ENCODE data around the gene BASP1. TPM values are rescaled to one million over a fixed set of nuclear protein-coding genes. Genes with fewer than 3 reads are reported as not detected.

Gene BASP1, protein sequence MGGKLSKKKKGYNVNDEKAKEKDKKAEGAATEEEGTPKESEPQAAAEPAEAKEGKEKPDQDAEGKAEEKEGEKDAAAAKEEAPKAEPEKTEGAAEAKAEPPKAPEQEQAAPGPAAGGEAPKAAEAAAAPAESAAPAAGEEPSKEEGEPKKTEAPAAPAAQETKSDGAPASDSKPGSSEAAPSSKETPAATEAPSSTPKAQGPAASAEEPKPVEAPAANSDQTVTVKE
- total RNA-seq: 1 to 10 TPM in 3 of 5 donors, under 1 TPM in 2; 0.47 to 4.6 (median 2.2) TPM
- 0.64 TPM for total RNA-seq (2013)
- 0.05 to 14.8 (median 2.6) reads per million in 29 experiments for total RNA-seq

- peak within 1 kb of the TSS; percentile 62 to 79 (median 71) for H3K4me3 Mint-ChIP-seq
- Histone ChIP-seq H3K9me3 (no peaks in the 10 kb centered on the region), H3K4me1 (ENCODE audit: control insufficient read depth in 1 of 2, extremely low read depth in 1 of 2, insufficient read depth in 2 of 2, low read length in 2 of 2) (peaks cover 4 to 24% of the 10 kb centered on the region in 2 experiments), H3K36me3 (ENCODE audit: control insufficient read depth in 2 of 2, extremely low read depth in 1 of 2, insufficient read depth in 1 of 2, low read length in 1 of 2) (no peaks in the 10 kb centered on the region), H3K4me3 (ENCODE audit: control insufficient read depth in 1 of 2, extremely low read depth in 1 of 2, low read length in 1 of 2) (peak within 1 kb of the TSS in 1 of 2 donors; percentile 77), H3K27me3 (replicated peaks in 1 of 2; ENCODE audit: control insufficient read depth in 2 of 2, extremely low read depth in 1 of 2, insufficient read depth in 2 of 2, low read length in 1 of 2) (peaks cover 0 to 26% of the 10 kb centered on the region in 2 experiments), H3K27ac (ENCODE audit: low read length) (no peak within 1 kb of the TSS)
- DNase-seq (peak in 28 of 35 experiments; percentile 10 to 64 (median 28)), ATAC-seq (replicated peaks in 1 of 4) (peak; percentile 55 to 67 (median 58))
- no peaks in the 10 kb centered on the region for H3K9me3 Mint-ChIP-seq
- H3K4me1 Mint-ChIP-seq: peaks cover 13 to 18% (median 14%) of the 10 kb centered on the region in 3 donors
- no peak within 1 kb of the TSS for H3K27ac Mint-ChIP-seq
- ChIA-PET POLR2A (no interaction called here), CTCF (interaction anchor here in 1 of 2 donors (0.7 kb wide), 1 partner anchor 457 kb away, joined by 4 read pairs; no protein-coding TSS in a partner anchor)
- 5% methylated on average over 79 of the region's 89 CpGs for WGBS (ENCODE audit: insufficient coverage)
- no peaks in the 10 kb centered on the region for H3K36me3 Mint-ChIP-seq
- H3K27me3 Mint-ChIP-seq: peaks cover 25 to 42% of the 10 kb centered on the region in 2 donors
These were observed at the start of gene BASP1 for GRCh38 chr5:17217493-17218352. BASP1 (plus strand) TSS chr5:17217631; CDS start chr5:17275217, 57,586 bp downstream.

GRCh38 chr5:17169507-17169906, 47.9 kb upstream of the BASP1 start:
- no peaks in the 10 kb centered on the region for H3K9me3 ChIP-seq
- Mint-ChIP-seq H3K4me3 (no peak overlapping the region), H3K27me3 (peaks cover 0 to 6% of the 10 kb centered on the region in 2 donors), H3K4me1 (no peaks in the 10 kb centered on the region), H3K9me3 (no peaks in the 10 kb centered on the region), H3K36me3 (no peaks in the 10 kb centered on the region), H3K27ac (no peak overlapping the region)
- ChIA-PET CTCF (no interaction called here), POLR2A (no interaction called here)
- no peak overlapping the region for H3K4me3 ChIP-seq (ENCODE audit: control insufficient read depth in 1 of 2, extremely low read depth in 1 of 2, low read length in 1 of 2)
- DNase-seq (no peak), ATAC-seq (replicated peaks in 1 of 4) (no peak)
- H3K4me1 ChIP-seq (ENCODE audit: control insufficient read depth in 1 of 2, extremely low read depth in 1 of 2, insufficient read depth in 2 of 2, low read length in 2 of 2): no peaks in the 10 kb centered on the region
- H3K36me3 ChIP-seq (ENCODE audit: control insufficient read depth in 2 of 2, extremely low read depth in 1 of 2, insufficient read depth in 1 of 2, low read length in 1 of 2): no peaks in the 10 kb centered on the region
- no CpG with 5 or more reads among the region's 2 CpGs for WGBS (ENCODE audit: insufficient coverage)
- no peak overlapping the region for H3K27ac ChIP-seq (ENCODE audit: low read length)
- H3K27me3 ChIP-seq (replicated peaks in 1 of 2; ENCODE audit: control insufficient read depth in 2 of 2, extremely low read depth in 1 of 2, insufficient read depth in 2 of 2, low read length in 1 of 2): no peaks in the 10 kb centered on the region

- H3K9me3 Mint-ChIP-seq: no peaks in the 10 kb centered on the region
- Histone ChIP-seq H3K9me3 (no peaks in the 10 kb centered on the region), H3K27ac (ENCODE audit: low read length) (no peak overlapping the region), H3K4me1 (ENCODE audit: control insufficient read depth in 1 of 2, extremely low read depth in 1 of 2, insufficient read depth in 2 of 2, low read length in 2 of 2) (no peaks in the 10 kb centered on the region), H3K4me3 (ENCODE audit: control insufficient read depth in 1 of 2, extremely low read depth in 1 of 2, low read length in 1 of 2) (no peak overlapping the region), H3K27me3 (replicated peaks in 1 of 2; ENCODE audit: control insufficient read depth in 2 of 2, extremely low read depth in 1 of 2, insufficient read depth in 2 of 2, low read length in 1 of 2) (no peaks in the 10 kb centered on the region), H3K36me3 (ENCODE audit: control insufficient read depth in 2 of 2, extremely low read depth in 1 of 2, insufficient read depth in 1 of 2, low read length in 1 of 2) (no peaks in the 10 kb centered on the region)
- ChIA-PET CTCF (no interaction called here), POLR2A (no interaction called here)
- no peak for DNase-seq
- H3K4me3 Mint-ChIP-seq: no peak overlapping the region
- WGBS (ENCODE audit: insufficient coverage): 100% methylated on average over 1 of the region's 3 CpGs
- H3K4me1 Mint-ChIP-seq: no peaks in the 10 kb centered on the region
- no peak for ATAC-seq (replicated peaks in 1 of 4)
- H3K27ac Mint-ChIP-seq: no peak overlapping the region
- H3K36me3 Mint-ChIP-seq: no peaks in the 10 kb centered on the region
- H3K27me3 Mint-ChIP-seq: peaks cover 0 to 6% of the 10 kb centered on the region in 2 donors
These were observed 44.6 kb upstream of the BASP1 start for GRCh38 chr5:17172791-17173190.

DNA sequence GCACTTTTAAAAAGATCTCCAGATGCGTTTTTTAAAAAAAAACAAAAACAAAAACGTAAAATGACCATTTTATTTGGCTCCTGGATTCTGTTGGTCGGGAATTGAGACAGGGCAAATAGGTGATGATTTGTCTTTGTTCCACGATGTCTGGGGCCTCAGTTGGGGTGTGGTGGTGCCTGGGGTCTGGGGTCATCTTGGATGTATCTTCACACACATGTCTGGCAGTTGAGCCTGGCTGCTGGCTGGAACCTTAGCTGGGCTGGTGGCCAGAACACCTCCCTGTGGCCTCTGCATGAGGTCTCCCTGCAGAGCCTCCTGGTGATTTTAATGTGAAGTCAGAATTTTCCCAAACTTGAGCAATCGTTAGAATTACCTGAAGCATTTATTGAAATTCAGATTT, 42.5 kb upstream of the BASP1 start:
- Histone ChIP-seq H3K36me3 (ENCODE audit: control insufficient read depth in 2 of 2, extremely low read depth in 1 of 2, insufficient read depth in 1 of 2, low read length in 1 of 2) (no peaks in the 10 kb centered on the region), H3K27me3 (replicated peaks in 1 of 2; ENCODE audit: control insufficient read depth in 2 of 2, extremely low read depth in 1 of 2, insufficient read depth in 2 of 2, low read length in 1 of 2) (no peaks in the 10 kb centered on the region), H3K4me1 (ENCODE audit: control insufficient read depth in 1 of 2, extremely low read depth in 1 of 2, insufficient read depth in 2 of 2, low read length in 2 of 2) (no peaks in the 10 kb centered on the region), H3K27ac (ENCODE audit: low read length) (no peak overlapping the region), H3K4me3 (ENCODE audit: control insufficient read depth in 1 of 2, extremely low read depth in 1 of 2, low read length in 1 of 2) (no peak overlapping the region), H3K9me3 (no peaks in the 10 kb centered on the region)
- no peak for DNase-seq
- Mint-ChIP-seq H3K4me1 (no peaks in the 10 kb centered on the region), H3K27me3 (peaks cover 0 to 6% of the 10 kb centered on the region in 2 donors), H3K27ac (no peak overlapping the region), H3K4me3 (no peak overlapping the region), H3K9me3 (no peaks in the 10 kb centered on the region), H3K36me3 (no peaks in the 10 kb centered on the region)
- CTCF ChIA-PET: no interaction called here
- POLR2A ChIA-PET: interaction anchor here in 1 of 2 donors (0.7 kb wide), 1 partner anchor 62 kb away, joined by 3 read pairs; no protein-coding TSS in a partner anchor
- 65% methylated on average over 4 of the region's 5 CpGs for WGBS (ENCODE audit: insufficient coverage)
- no peak for ATAC-seq (replicated peaks in 1 of 4)

DNA sequence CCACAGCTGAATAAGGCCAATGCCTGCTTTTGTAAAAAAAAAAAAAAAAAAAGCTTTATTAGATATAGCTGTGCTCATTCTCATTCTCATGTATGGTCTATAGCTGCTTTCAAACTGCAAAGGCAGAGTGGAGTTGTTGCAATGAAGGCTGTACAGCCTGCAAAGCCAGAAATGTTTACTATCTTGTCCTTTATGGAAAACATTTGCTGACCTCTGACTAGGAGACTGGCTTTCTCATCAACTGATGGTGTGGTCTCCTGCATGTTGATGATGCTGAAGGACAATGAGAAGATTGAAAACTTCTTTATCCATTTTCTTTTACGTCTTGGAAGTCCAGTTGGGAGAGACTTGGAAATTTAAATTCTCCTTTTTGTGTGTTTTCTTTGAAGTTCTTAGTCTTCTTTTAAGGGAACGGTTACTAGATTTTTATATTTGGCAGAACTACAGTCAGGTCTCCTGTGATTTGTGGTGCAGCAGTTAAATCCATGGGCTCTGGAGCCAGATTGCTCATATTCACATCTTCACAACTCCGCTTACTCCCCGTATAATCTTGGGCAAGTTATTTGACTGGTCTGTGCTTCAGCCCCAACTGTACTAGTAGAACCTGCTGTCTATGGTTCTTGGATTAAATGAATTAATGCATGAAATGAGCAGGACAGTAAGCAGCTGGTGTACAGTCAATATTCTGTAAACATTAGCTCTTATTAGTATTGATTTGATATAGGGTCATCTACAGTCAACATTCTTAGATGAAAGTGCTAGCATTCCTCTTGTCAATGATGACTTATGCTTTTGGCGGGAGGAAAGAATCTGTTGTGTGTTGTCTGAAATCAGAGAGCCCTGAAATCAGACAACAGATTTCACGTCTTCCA, 39.7 kb upstream of the BASP1 start:
- no peak overlapping the region for H3K27ac ChIP-seq (ENCODE audit: low read length)
- DNase-seq (no peak), ATAC-seq (replicated peaks in 1 of 4) (no peak)
- no peaks in the 10 kb centered on the region for H3K27me3 Mint-ChIP-seq
- no peak overlapping the region for H3K27ac Mint-ChIP-seq
- POLR2A ChIA-PET: no interaction called here
- WGBS (ENCODE audit: insufficient coverage): 90% methylated on average over 2 of the region's 6 CpGs
- H3K36me3 Mint-ChIP-seq: no peaks in the 10 kb centered on the region
- no peaks in the 10 kb centered on the region for H3K36me3 ChIP-seq (ENCODE audit: control insufficient read depth in 2 of 2, extremely low read depth in 1 of 2, insufficient read depth in 1 of 2, low read length in 1 of 2)
- CTCF ChIA-PET: interaction anchor here in 1 of 2 donors (0.6 kb wide), 2 partner anchors 1206 to 1699 kb away, joined by 3 to 5 read pairs; no protein-coding TSS in a partner anchor
- no peaks in the 10 kb centered on the region for H3K27me3 ChIP-seq (replicated peaks in 1 of 2; ENCODE audit: control insufficient read depth in 2 of 2, extremely low read depth in 1 of 2, insufficient read depth in 2 of 2, low read length in 1 of 2)
- no peaks in the 10 kb centered on the region for H3K4me1 Mint-ChIP-seq
- no peaks in the 10 kb centered on the region for H3K9me3 Mint-ChIP-seq
- H3K9me3 ChIP-seq: no peaks in the 10 kb centered on the region
- no peak overlapping the region for H3K4me3 ChIP-seq (ENCODE audit: control insufficient read depth in 1 of 2, extremely low read depth in 1 of 2, low read length in 1 of 2)
- H3K4me3 Mint-ChIP-seq: no peak overlapping the region
- H3K4me1 ChIP-seq (ENCODE audit: control insufficient read depth in 1 of 2, extremely low read depth in 1 of 2, insufficient read depth in 2 of 2, low read length in 2 of 2): no peaks in the 10 kb centered on the region

DNA sequence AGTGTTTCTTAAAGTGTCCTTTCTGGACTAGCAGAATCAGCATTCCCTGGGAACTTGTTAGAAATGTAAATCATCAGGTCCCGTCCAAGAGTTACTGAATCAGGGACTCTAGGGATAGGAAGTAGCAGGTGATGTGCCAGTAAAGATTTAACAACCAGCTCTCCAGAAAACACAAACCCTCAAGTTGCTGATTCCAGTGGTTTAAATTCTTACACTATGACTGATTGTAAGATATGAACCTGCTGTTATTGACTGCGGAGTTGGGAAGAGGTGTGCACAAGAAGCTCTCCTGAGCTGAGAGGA, 39.1 kb upstream of the BASP1 start:
- WGBS (ENCODE audit: insufficient coverage): 100% methylated on average over 1 of the region's 2 CpGs
- no peaks in the 10 kb centered on the region for H3K27me3 Mint-ChIP-seq

More for the DNA sequence above, 39.1 kb upstream of the BASP1 start:
- no peak overlapping the region for H3K4me3 ChIP-seq (ENCODE audit: control insufficient read depth in 1 of 2, extremely low read depth in 1 of 2, low read length in 1 of 2)
- Mint-ChIP-seq H3K4me3 (no peak overlapping the region), H3K27ac (no peak overlapping the region), H3K36me3 (no peaks in the 10 kb centered on the region), H3K4me1 (no peaks in the 10 kb centered on the region), H3K9me3 (no peaks in the 10 kb centered on the region)
- no peaks in the 10 kb centered on the region for H3K27me3 ChIP-seq (replicated peaks in 1 of 2; ENCODE audit: control insufficient read depth in 2 of 2, extremely low read depth in 1 of 2, insufficient read depth in 2 of 2, low read length in 1 of 2)
- ChIA-PET CTCF (no interaction called here), POLR2A (no interaction called here)
- DNase-seq: no peak
- H3K9me3 ChIP-seq: no peaks in the 10 kb centered on the region
- H3K27ac ChIP-seq (ENCODE audit: low read length): no peak overlapping the region
- no peaks in the 10 kb centered on the region for H3K36me3 ChIP-seq (ENCODE audit: control insufficient read depth in 2 of 2, extremely low read depth in 1 of 2, insufficient read depth in 1 of 2, low read length in 1 of 2)
- no peak for ATAC-seq (replicated peaks in 1 of 4)
- no peaks in the 10 kb centered on the region for H3K4me1 ChIP-seq (ENCODE audit: control insufficient read depth in 1 of 2, extremely low read depth in 1 of 2, insufficient read depth in 2 of 2, low read length in 2 of 2)

Measured in T-cell (primary cell).